Omental fat pad (tissue), 4 donors: ENCODE results near the gene SUMO3. TPM values are rescaled to one million over a fixed set of nuclear protein-coding genes. Genes with fewer than 3 reads are reported as not detected.

Experiments
- ATAC-seq: fragments of 150-250 bp; one replicate; pipeline ENCODE4 v1.9.1; 2016; ENCODE audit warnings: mild to moderate bottlenecking, moderate library complexity; ENCODE audit not compliant: low FRiP score
- DNase-seq: peaks from one replicate; pipeline ENCODE4 v3.0.0-alpha.2; 2019; ENCODE audit warnings: low spot score
- CTCF ChIP-seq, 3 donors: fragments of 450-650 bp; IDR thresholded peaks; one replicate each; pipeline ENCODE4 v1.5.1; 2016 to 2017; ENCODE audit warnings: antibody characterized with exemption in 3 of 3, mild to moderate bottlenecking in 3 of 3, moderate library complexity in 2 of 3
- total RNA-seq, 4 donors: library from RNA; depleted of rRNA; stranded (reverse); fragments of >200 nt; gene quantifications; one replicate each; pipeline ENCODE4 v1.1.0, GENCODE V29; 2016

Gene SUMO3
- total RNA-seq = 10 to 100 TPM; 55.5 to 62.9 (median 60.2) TPM

DNA sequence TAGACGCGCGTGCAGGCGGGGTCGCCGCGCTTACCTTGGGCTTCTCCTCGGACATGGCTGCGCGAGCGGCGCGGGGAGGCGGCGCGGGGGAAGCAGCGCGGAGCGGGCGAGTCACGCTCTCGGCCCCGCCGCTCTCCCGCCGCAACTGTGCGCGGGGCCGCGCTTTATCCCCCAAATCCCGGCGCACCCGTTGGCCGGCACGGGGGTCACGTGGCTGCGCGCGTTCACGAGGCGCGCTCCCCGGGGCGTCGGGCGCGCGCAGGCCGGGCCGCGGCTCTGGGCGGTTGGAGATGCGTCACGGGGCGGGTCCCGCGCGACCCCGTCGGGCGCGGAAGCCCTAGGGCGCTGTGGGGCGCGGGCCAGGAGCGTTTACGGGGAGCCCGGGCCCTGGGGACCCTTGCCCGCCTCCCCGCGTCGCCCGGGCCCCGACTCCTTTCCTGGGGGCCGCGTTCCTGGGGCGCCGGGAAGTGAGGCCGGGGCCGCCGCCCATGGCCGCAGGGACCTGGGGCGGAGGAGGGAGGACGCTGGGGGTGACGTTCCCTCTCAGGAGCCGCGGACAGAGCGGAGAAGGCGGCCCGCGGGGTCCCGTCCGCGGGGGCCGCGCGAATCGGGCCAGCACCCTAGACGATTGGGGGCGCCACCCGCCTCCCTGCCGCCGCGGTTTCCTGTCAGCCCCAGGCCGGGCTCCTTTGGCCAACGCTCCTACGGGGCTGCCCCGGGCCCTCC lies at the start of gene SUMO3:
TSS of gene SUMO3 (minus strand) at position 149 of the 726 bp plus-strand sequence. CDS start at position 55, 94 bp downstream.
- no peak for TF ChIP-seq CTCF (IDR thresholded peaks at IDR 0.05)
- peak; percentile 62 for DNase-seq
- ATAC-seq = peak; percentile 78

- ATAC-seq (no peak), DNase-seq (no peak)
- TF ChIP-seq CTCF (IDR thresholded peaks at IDR 0.05) = no peak
Measured at GRCh38 chr21:44867464-44867863, 49.6 kb upstream of the SUMO3 start.

GRCh38 chr21:44866780-44867179 lies 48.9 kb upstream of the SUMO3 start:
- no peak for ATAC-seq
- TF ChIP-seq CTCF (IDR thresholded peaks at IDR 0.05) = no peak
- no peak for DNase-seq

DNA sequence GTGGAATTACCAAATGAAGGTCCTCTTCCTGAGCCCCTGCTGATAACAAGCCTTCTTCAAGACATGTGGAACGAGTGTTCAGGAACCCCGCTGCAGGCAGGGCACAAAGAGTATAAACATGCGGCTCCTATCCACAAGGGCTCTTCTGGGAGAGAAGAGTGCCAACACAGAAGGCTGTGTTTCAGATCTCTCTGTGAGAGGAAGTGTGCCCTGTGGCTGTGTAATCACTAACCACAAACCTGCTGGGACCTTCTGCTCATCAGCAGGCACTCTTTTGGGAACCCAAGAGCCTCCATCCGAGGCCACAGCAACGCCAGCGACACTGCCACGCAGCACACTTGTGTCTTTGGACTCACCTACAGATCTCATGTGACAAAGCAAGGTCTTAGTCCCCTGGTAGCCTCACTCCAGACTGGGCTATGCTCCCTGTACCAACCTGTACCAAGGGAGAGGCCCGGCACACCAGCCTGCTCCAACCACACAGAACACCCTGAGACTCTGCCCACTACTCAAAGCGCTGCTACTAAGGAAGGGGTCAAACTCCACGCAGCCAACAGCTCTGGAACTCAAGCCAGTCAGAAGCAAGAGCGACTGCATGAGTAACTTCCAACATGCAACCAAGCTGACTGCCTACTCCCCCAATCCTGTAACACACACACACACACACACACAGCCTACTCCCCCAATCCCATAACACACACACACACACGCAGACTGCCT lies 47.9 kb upstream of the SUMO3 start:
- DNase-seq (no peak), ATAC-seq (peak; percentile 28)
- TF ChIP-seq CTCF (IDR thresholded peaks at IDR 0.05) = no peak

- TF ChIP-seq CTCF (IDR thresholded peaks at IDR 0.05) = no peak
- DNase-seq (no peak), ATAC-seq (no peak)
Measured at GRCh38 chr21:44862869-44863685, 45.2 kb upstream of the SUMO3 start.

- ATAC-seq (no peak), DNase-seq (no peak)
- no peak for TF ChIP-seq CTCF (IDR thresholded peaks at IDR 0.05)
Measured at GRCh38 chr21:44858791-44859190, 40.9 kb upstream of the SUMO3 start.
